Lung microvascular endothelial cell (primary cell): Measurements from ENCODE around the gene SP140L. TPM values are rescaled to one million over a fixed set of nuclear protein-coding genes. Genes with fewer than 3 reads are reported as not detected.
"Not testable (repeated sequence)": the region's sequence is repeated elsewhere in the genome, so short reads cannot be mapped to it uniquely, and the experiment has no call there.

ENCODE experiments used
- DNase-seq, 2 donors: peaks; one replicate each; pipeline versions ENCODE4 v3.0.0 to v3.0.0-alpha.2; 2010; ENCODE audit warnings: low read depth in 2 of 2
- total RNA-seq: library from RNA; depleted of rRNA; stranded (reverse); fragments of >200 nt; gene quantifications from 2 replicates; pipeline ENCODE4 v1.2.1, GENCODE V29; 2014

Gene SP140L
- total RNA-seq, 1 donor from 2014 or later: 6.3 TPM

GRCh38 chr2:230417436-230417835, 90.4 kb downstream of the SP140L start:
- no peak for DNase-seq

GRCh38 chr2:230418341-230419016, 91.5 kb downstream of the SP140L start:
- peak; percentile 73 to 79 for DNase-seq

- no peak for DNase-seq
Observed at GRCh38 chr2:230419181-230419580, 92.2 kb downstream of the SP140L start.

- DNase-seq: no peak
Observed at GRCh38 chr2:230422149-230422548, 95.2 kb downstream of the SP140L start.

- peak in 1 of 2 donors; percentile 39 for DNase-seq
Observed at GRCh38 chr2:230423851-230424458, 97.0 kb downstream of the SP140L start.

GRCh38 chr2:230425377-230425776, 98.4 kb downstream of the SP140L start:
- DNase-seq: no peak

GRCh38 chr2:230429513-230429912, 102.5 kb downstream of the SP140L start:
- no peak for DNase-seq

GRCh38 chr2:230430957-230431910, 104.2 kb downstream of the SP140L start:
- no peak for DNase-seq

GRCh38 chr2:230434677-230435324, 107.8 kb downstream of the SP140L start:
- no peak for DNase-seq

GRCh38 chr2:230435431-230435830, 108.4 kb downstream of the SP140L start:
- no peak for DNase-seq

- not testable (repeated sequence) for DNase-seq
Observed at GRCh38 chr2:230439121-230439520, 112.1 kb downstream of the SP140L start.

GRCh38 chr2:230439590-230439989, 112.6 kb downstream of the SP140L start:
- DNase-seq: peak; percentile 45 to 60

GRCh38 chr2:230441227-230441897, 114.4 kb downstream of the SP140L start:
- peak; percentile 63 to 90 for DNase-seq

GRCh38 chr2:230443541-230443940, 116.5 kb downstream of the SP140L start:
- peak in 1 of 2 donors; percentile 24 for DNase-seq

GRCh38 chr2:230444832-230445231, 117.8 kb downstream of the SP140L start:
- no peak for DNase-seq

- DNase-seq: no peak
Observed at GRCh38 chr2:230447036-230447435, 120.0 kb downstream of the SP140L start.

GRCh38 chr2:230447455-230448451, 120.8 kb downstream of the SP140L start:
- DNase-seq: peak; percentile 14 to 54

GRCh38 chr2:230449901-230450467, 123.0 kb downstream of the SP140L start:
- DNase-seq: no peak

- DNase-seq: no peak
Observed at GRCh38 chr2:230453006-230453405, 126.0 kb downstream of the SP140L start.
